ENCODE results near the gene MYOM3. TPM values are rescaled to one million over a fixed set of nuclear protein-coding genes. Genes with fewer than 3 reads are reported as not detected.

The MYOM3 gene
- total and polyA plus RNA-seq, 9 donors = 255 to 555 (median 371) TPM

DNA sequence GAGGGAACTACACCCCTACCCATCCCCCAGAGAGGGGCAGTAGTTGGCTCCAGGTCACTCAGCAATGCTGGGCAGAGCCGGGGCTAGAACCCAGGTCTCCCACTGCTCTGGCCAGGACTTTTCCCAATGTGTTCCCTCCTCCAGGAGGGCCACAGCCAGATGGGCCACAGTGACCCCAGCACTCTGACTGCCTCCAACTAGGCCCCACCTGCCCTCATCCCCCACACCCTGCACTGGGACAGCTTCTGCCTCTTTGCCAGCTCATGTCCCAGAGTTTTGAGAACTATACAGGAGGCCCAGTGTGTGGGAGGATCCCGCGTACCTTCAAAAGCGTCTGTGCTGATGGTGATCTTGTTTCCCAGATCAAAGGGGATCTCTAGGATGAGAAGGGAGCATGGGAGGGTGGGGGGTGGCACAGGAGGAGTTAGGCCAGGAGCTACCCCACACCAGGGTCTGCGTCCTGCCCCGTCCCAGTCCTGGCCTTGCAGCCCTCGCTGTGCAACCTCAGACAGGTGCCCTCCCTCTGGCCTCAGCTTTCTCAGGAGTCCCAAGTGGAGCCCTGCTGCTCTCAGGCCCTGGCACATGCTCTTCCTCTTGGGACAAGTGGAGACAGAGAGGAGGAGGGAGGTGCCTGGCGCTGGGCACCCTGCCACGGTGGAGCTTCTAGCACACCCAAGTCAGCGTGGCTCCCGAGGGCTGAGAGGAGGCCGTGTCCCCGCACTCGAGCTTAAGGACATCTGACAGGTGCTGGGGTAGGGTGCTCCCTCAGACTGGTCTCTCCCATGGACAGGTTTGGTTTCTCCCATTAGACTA, 22.0 kb downstream of the MYOM3 start:
- Histone ChIP-seq H3K27ac (ENCODE audit: low read length) (no peak overlapping the region), H3K36me3 (ENCODE audit: control insufficient read depth, insufficient read depth, low read length) (peaks cover 77% of the 10 kb centered on the region), H3K9me3 (replicated peaks; ENCODE audit: control insufficient read depth, low read depth, low read length) (no peaks in the 10 kb centered on the region), H3K4me1 (ENCODE audit: control insufficient read depth, insufficient read depth, low read length) (peaks cover 37% of the 10 kb centered on the region), H3K27me3 (ENCODE audit: control insufficient read depth, insufficient read depth, low read length) (peaks cover 2% of the 10 kb centered on the region), H3K4me3 (ENCODE audit: low read length) (no peak overlapping the region)
- DNase-seq = peak; percentile 17
- 75% methylated on average over 9 of the region's 14 CpGs for WGBS (ENCODE audit: insufficient coverage)

DNA sequence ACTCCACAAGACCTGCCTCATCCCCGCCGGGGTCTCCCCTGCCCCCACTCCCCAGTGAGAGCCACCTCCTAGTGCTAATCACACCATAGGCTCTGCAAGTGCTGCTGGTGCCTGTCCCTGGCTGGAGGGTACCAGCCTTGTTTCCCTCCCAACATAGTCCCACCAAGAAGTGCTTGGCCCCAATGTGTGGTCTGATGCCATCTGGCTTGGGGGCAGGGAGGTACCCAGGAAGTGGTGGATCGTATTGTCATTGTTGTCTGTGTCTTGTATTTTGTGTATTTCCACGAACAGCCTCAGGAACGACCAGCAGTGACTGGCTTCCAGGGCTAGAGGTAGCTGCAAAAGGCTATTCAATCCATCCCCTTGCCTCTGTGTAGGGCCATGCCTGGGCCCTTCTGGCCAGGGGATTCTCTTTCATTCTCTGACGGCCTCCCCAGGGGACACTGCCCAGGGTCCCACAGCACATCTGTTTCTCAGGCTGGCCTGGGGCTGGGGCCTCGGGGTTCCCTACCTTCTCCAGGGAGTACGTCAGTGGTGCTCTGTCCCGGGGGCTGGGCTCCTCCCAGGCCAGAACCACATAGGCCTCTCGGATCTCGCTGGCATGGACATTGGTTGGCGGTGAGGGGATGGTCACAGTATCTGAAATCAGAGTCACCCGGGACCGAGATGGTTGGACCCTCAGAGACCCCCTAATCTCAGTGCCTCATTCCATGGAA, 22.8 kb downstream of the MYOM3 start:
- H3K27ac ChIP-seq (ENCODE audit: low read length) = no peak overlapping the region
- H3K27me3 ChIP-seq (ENCODE audit: control insufficient read depth, insufficient read depth, low read length) = peaks cover 2% of the 10 kb centered on the region
- 49% methylated on average over 6 of the region's 14 CpGs for WGBS (ENCODE audit: insufficient coverage)
- H3K36me3 ChIP-seq (ENCODE audit: control insufficient read depth, insufficient read depth, low read length) = peaks cover 77% of the 10 kb centered on the region
- H3K9me3 ChIP-seq (replicated peaks; ENCODE audit: control insufficient read depth, low read depth, low read length) = no peaks in the 10 kb centered on the region
- DNase-seq = no peak
- no peak overlapping the region for H3K4me3 ChIP-seq (ENCODE audit: low read length)
- H3K4me1 ChIP-seq (ENCODE audit: control insufficient read depth, insufficient read depth, low read length) = peaks cover 30% of the 10 kb centered on the region

DNA sequence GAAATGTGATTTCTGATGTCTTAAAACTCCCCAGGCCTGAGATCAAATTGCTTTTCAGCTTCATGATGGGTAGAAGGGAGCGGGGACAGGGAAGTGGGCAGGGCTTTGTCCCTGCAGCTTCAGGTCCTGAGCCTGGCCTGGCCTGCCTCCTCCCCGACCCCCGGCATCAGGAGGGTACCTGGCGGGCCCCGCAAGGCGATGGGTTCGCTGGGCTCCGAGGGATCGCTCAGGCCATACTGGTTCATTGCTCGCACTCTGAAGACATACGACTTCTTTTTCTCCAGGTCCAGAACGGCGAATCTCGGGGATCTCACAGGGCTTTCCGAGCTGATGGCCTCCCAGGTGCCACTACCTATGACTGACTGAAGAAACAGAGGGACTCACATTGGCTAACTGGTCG, 25.5 kb downstream of the MYOM3 start:
- H3K4me1 ChIP-seq (ENCODE audit: control insufficient read depth, insufficient read depth, low read length) = peaks cover 15% of the 10 kb centered on the region
- H3K36me3 ChIP-seq (ENCODE audit: control insufficient read depth, insufficient read depth, low read length) = peaks cover 83% of the 10 kb centered on the region
- H3K27ac ChIP-seq (ENCODE audit: low read length) = no peak overlapping the region
- peaks cover 2% of the 10 kb centered on the region for H3K27me3 ChIP-seq (ENCODE audit: control insufficient read depth, insufficient read depth, low read length)
- 87% methylated on average over 16 of the region's 16 CpGs for WGBS (ENCODE audit: insufficient coverage)
- H3K9me3 ChIP-seq (replicated peaks; ENCODE audit: control insufficient read depth, low read depth, low read length) = no peaks in the 10 kb centered on the region
- H3K4me3 ChIP-seq (ENCODE audit: low read length) = no peak overlapping the region
- DNase-seq = no peak

DNA sequence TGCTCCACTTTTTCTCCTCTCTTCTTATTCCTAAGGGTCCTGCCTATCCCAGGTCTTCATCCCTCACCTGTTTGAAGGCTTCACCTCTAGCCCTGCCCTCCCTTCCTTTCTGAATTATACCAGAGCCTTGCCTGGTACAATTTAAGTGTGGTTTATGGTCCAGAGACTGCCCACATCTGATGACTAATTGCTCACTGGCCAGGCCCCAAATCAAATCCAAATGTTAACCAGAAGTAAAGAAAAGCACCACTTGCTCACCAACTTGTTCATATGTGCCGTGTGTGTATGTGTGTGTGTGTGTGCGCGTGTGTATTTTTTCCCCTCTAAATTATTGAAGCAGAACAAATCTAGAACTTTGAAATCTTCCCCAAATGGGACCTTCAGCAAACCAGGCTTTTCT, 26.4 kb downstream of the MYOM3 start:
- no peak overlapping the region for H3K4me3 ChIP-seq (ENCODE audit: low read length)
- no peaks in the 10 kb centered on the region for H3K9me3 ChIP-seq (replicated peaks; ENCODE audit: control insufficient read depth, low read depth, low read length)
- peaks cover 83% of the 10 kb centered on the region for H3K36me3 ChIP-seq (ENCODE audit: control insufficient read depth, insufficient read depth, low read length)
- peaks cover 11% of the 10 kb centered on the region for H3K4me1 ChIP-seq (ENCODE audit: control insufficient read depth, insufficient read depth, low read length)
- no peak overlapping the region for H3K27ac ChIP-seq (ENCODE audit: low read length)
- DNase-seq = no peak
- H3K27me3 ChIP-seq (ENCODE audit: control insufficient read depth, insufficient read depth, low read length) = peaks cover 2% of the 10 kb centered on the region
- WGBS (ENCODE audit: insufficient coverage) = no CpG with 5 or more reads among the region's 3 CpGs

DNA sequence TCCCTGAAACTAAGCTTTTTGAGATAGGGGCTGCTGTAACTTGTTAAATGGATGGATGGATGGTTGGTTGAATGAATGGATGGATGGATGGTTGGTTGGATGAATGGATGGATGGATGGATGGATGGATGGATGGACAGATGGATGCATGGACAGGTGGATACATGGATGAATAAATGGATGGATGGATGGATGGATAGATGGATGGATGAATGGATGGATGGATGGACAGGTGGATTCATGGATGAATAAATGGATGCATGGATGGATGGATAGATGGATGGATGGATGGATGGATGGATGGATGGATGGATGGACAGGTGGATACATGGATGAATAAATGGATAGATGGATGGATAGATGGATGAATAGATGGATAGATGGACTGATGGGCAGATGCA, 26.9 kb downstream of the MYOM3 start:
- Histone ChIP-seq H3K36me3 (ENCODE audit: control insufficient read depth, insufficient read depth, low read length) (peaks cover 84% of the 10 kb centered on the region), H3K27ac (ENCODE audit: low read length) (no peak overlapping the region), H3K4me3 (ENCODE audit: low read length) (no peak overlapping the region), H3K4me1 (ENCODE audit: control insufficient read depth, insufficient read depth, low read length) (peaks cover 8% of the 10 kb centered on the region), H3K9me3 (replicated peaks; ENCODE audit: control insufficient read depth, low read depth, low read length) (no peaks in the 10 kb centered on the region), H3K27me3 (ENCODE audit: control insufficient read depth, insufficient read depth, low read length) (peaks cover 2% of the 10 kb centered on the region)
- no peak for DNase-seq

DNA sequence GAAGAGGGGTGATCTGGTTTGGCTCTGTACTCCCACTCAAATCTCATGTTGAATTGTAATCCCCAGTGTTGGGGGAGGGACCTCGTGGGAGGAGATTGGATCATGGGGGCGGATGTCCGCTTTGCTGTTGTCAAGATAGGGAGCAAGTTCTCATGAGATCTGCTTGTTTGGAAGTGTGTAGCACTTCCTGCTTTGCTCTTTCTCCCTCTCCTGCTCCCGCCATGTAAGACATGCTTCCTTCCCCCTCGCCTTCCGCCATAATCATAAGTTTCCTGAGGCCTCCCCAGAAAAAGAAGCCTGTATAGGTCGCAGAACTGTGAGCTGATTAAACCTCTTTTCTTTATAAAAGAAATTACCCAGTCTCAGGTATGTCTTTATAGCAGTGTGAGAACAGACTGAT, 27.9 kb downstream of the MYOM3 start:
- Histone ChIP-seq H3K4me3 (ENCODE audit: low read length) (no peak overlapping the region), H3K9me3 (replicated peaks; ENCODE audit: control insufficient read depth, low read depth, low read length) (no peaks in the 10 kb centered on the region), H3K4me1 (ENCODE audit: control insufficient read depth, insufficient read depth, low read length) (peaks cover 6% of the 10 kb centered on the region), H3K27me3 (ENCODE audit: control insufficient read depth, insufficient read depth, low read length) (peaks cover 2% of the 10 kb centered on the region), H3K36me3 (ENCODE audit: control insufficient read depth, insufficient read depth, low read length) (peaks cover 82% of the 10 kb centered on the region), H3K27ac (ENCODE audit: low read length) (no peak overlapping the region)
- no CpG with 5 or more reads among the region's 7 CpGs for WGBS (ENCODE audit: insufficient coverage)
- DNase-seq = no peak

DNA sequence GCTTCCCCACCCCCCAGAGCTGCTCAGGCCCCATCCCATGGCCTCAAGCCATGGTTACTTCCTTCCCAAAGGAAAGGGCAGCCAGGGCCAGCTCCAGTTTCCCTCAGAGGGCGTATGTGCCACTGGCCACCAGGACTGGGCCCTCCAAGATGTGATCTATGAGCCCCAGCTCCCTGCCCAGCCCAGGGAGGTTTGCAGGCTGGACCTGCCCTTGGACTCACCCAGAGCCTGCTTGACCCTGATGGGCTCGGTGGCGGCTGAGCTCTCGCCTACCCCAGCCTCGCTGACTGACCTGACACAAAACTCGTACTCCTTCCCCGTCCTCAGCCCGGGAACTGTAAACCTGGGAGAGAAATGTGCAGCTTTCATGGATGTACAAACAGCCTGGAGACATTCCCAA, 29.6 kb downstream of the MYOM3 start:
- Histone ChIP-seq H3K4me3 (ENCODE audit: low read length) (no peak overlapping the region), H3K27ac (ENCODE audit: low read length) (no peak overlapping the region), H3K27me3 (ENCODE audit: control insufficient read depth, insufficient read depth, low read length) (peaks cover 2% of the 10 kb centered on the region), H3K9me3 (replicated peaks; ENCODE audit: control insufficient read depth, low read depth, low read length) (no peaks in the 10 kb centered on the region), H3K4me1 (ENCODE audit: control insufficient read depth, insufficient read depth, low read length) (peaks cover 6% of the 10 kb centered on the region), H3K36me3 (ENCODE audit: control insufficient read depth, insufficient read depth, low read length) (peaks cover 77% of the 10 kb centered on the region)
- no peak for DNase-seq
- 96% methylated on average over 8 of the region's 8 CpGs for WGBS (ENCODE audit: insufficient coverage)

DNA sequence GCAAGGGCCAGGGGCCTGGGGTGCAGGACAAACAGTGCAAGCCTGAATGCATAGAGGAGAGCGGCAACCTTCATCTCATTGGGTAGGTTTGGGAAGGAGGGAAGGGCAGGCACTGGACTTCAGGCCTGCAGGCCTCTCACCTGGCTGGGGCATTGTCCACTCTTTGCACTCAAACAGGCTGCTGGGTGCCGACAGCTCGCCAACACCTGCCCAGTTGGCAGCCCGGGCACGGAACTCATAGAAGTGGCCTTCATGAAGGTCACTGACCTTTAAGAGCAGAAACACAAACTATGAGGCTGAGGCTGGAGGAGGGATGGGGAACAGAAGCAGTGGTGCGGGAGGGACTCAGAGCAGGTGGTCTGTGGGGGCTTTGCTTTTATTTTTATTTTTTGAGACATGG, 30.7 kb downstream of the MYOM3 start:
- Histone ChIP-seq H3K4me1 (ENCODE audit: control insufficient read depth, insufficient read depth, low read length) (peaks cover 4% of the 10 kb centered on the region), H3K9me3 (replicated peaks; ENCODE audit: control insufficient read depth, low read depth, low read length) (no peaks in the 10 kb centered on the region)

DNA sequence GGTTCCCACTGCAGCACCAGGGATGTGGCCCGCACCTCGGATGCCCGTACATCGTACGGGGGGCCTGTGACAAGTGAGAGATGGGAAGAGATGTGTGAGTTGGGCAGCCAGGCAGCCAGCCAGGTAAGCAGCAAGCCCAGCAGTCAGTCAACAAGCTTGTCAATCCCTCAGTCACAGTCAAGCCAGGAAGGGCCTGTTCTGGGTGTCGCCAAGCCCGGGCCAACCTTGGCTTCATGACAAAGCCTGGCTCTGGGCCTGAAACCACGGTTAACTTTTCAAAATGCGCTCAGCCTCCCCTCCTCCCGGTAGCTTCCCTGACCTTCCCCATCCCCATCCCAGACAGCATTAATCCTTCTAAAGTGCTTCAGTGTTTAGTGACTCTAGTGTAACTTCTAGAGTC, 31.8 kb downstream of the MYOM3 start:
- DNase-seq = no peak
- Histone ChIP-seq H3K36me3 (ENCODE audit: control insufficient read depth, insufficient read depth, low read length) (peaks cover 65% of the 10 kb centered on the region), H3K4me1 (ENCODE audit: control insufficient read depth, insufficient read depth, low read length) (peaks cover 4% of the 10 kb centered on the region), H3K27me3 (ENCODE audit: control insufficient read depth, insufficient read depth, low read length) (no peaks in the 10 kb centered on the region), H3K27ac (ENCODE audit: low read length) (no peak overlapping the region), H3K4me3 (ENCODE audit: low read length) (no peak overlapping the region), H3K9me3 (replicated peaks; ENCODE audit: control insufficient read depth, low read depth, low read length) (no peaks in the 10 kb centered on the region)
- WGBS (ENCODE audit: insufficient coverage) = 62% methylated on average over 10 of the region's 10 CpGs

More for the DNA sequence above, 30.7 kb downstream of the MYOM3 start:
- 88% methylated on average over 6 of the region's 6 CpGs for WGBS (ENCODE audit: insufficient coverage)
- peaks cover 69% of the 10 kb centered on the region for H3K36me3 ChIP-seq (ENCODE audit: control insufficient read depth, insufficient read depth, low read length)
- peaks cover 1% of the 10 kb centered on the region for H3K27me3 ChIP-seq (ENCODE audit: control insufficient read depth, insufficient read depth, low read length)
- no peak overlapping the region for H3K4me3 ChIP-seq (ENCODE audit: low read length)
- no peak overlapping the region for H3K27ac ChIP-seq (ENCODE audit: low read length)
- DNase-seq = no peak

DNA sequence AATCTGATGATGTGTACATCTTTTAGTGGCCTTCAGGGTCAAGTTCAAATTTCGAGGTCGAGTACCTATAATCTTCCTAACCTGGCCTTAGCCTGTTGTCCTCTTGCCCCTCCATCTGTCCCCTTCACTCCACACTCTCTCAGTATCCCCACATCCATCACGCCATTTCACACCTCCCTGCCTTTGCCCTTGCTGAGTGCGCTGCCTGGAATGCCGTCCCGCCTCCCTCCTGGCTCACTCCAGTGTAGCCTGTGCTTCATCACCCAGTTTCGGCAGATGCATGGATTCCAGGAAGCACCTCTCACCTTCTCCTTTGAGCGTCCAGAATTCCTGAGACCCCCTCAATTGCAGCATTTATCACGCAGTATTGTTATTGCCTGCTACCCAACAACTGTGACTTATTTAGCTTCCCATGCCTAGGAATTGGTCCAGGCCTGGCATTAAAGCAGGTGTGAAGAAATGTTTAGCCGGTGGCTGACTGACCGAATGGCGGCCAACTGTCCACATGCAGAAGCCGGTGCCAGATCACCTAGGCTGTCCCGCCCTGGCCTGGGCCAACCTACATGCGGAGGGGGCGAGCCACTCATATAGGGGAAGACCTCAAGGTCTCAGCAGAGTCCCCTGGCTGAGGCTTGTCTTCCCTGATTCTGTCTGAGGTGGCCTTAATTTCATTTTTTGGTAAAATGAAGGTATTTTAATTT, 34.5 kb downstream of the MYOM3 start:
- Histone ChIP-seq H3K9me3 (replicated peaks; ENCODE audit: control insufficient read depth, low read depth, low read length) (no peaks in the 10 kb centered on the region), H3K4me1 (ENCODE audit: control insufficient read depth, insufficient read depth, low read length) (peaks cover 3% of the 10 kb centered on the region), H3K27ac (ENCODE audit: low read length) (no peak overlapping the region), H3K36me3 (ENCODE audit: control insufficient read depth, insufficient read depth, low read length) (peaks cover 64% of the 10 kb centered on the region), H3K4me3 (ENCODE audit: low read length) (no peak overlapping the region), H3K27me3 (ENCODE audit: control insufficient read depth, insufficient read depth, low read length) (no peaks in the 10 kb centered on the region)
- DNase-seq = no peak
- WGBS (ENCODE audit: insufficient coverage) = 80% methylated on average over 15 of the region's 16 CpGs
